Trophoblast cell (in vitro differentiated cells and primary cell): ENCODE measurements around the gene B4GALT4.
A peak's percentile ranks its signal among the peaks of the same experiment; 100 is the strongest.

ENCODE experiments used
- DNase-seq, 2 donors: peaks; one replicate each; pipeline ENCODE4 v3.0.0-alpha.2; 2016
- H2AFZ ChIP-seq: 2 replicates; pipeline ENCODE4 v1.6.1; 2013; ENCODE audit warnings: low read length, moderate library complexity, mild to moderate bottlenecking; ENCODE audit not compliant: insufficient read depth, poor library complexity
- H2AK5ac ChIP-seq: 2 replicates; pipeline ENCODE4 v1.6.1; 2013; ENCODE audit warnings: mild to moderate bottlenecking, low read length
- H2BK120ac ChIP-seq: 2 replicates; pipeline ENCODE4 v1.6.1; 2013; ENCODE audit warnings: low read length, mild to moderate bottlenecking, moderate library complexity; ENCODE audit not compliant: insufficient read depth, poor library complexity
- H2BK12ac ChIP-seq: 2 replicates; pipeline ENCODE4 v1.6.1; 2013; ENCODE audit warnings: mild to moderate bottlenecking, low read length, moderate library complexity
- H2BK5ac ChIP-seq: 2 replicates; pipeline ENCODE4 v1.6.1; 2013; ENCODE audit warnings: low read length, low read depth, moderate library complexity, mild to moderate bottlenecking; ENCODE audit not compliant: poor library complexity
- H3K14ac ChIP-seq: 2 replicates; pipeline ENCODE4 v1.6.1; 2013; ENCODE audit warnings: mild to moderate bottlenecking, low read length
- H3K18ac ChIP-seq: 2 replicates; pipeline ENCODE4 v1.6.1; 2013; ENCODE audit warnings: mild to moderate bottlenecking, low read length
- H3K23ac ChIP-seq: 2 replicates; pipeline ENCODE4 v1.6.1; 2013; ENCODE audit warnings: low read length
- H3K27ac ChIP-seq: 2 replicates; pipeline ENCODE4 v1.5.1; 2013; ENCODE audit warnings: low read depth, mild to moderate bottlenecking, inconsistent platforms, low read length, moderate library complexity
- H3K27me3 ChIP-seq: 2 replicates; pipeline ENCODE4 v1.6.1; 2013; ENCODE audit warnings: inconsistent platforms, mild to moderate bottlenecking, low read length, moderate library complexity; ENCODE audit not compliant: insufficient read depth
- H3K36me3 ChIP-seq, 2 experiments: 1 replicate in 1 of 2; 2 replicates in 1 of 2; pipeline ENCODE4 v1.6.1; 2013; ENCODE audit warnings: low read length in 2 of 2, mild to moderate bottlenecking in 2 of 2, moderate library complexity in 1 of 2; ENCODE audit not compliant: insufficient read depth in 2 of 2, control insufficient read depth in 1 of 2
- H3K4ac ChIP-seq: 2 replicates; pipeline ENCODE4 v1.6.1; 2013; ENCODE audit warnings: low read depth, mild to moderate bottlenecking, low read length, moderate library complexity
- H3K4me1 ChIP-seq, 2 experiments: 1 replicate in 1 of 2; 2 replicates in 1 of 2; pipeline ENCODE4 v1.6.1; 2013; ENCODE audit warnings: low read length in 2 of 2, mild to moderate bottlenecking in 2 of 2, moderate library complexity in 1 of 2; ENCODE audit not compliant: insufficient read depth in 2 of 2, control insufficient read depth in 1 of 2
- H3K4me2 ChIP-seq: 2 replicates; pipeline ENCODE4 v1.6.1; 2013; ENCODE audit warnings: inconsistent platforms, mild to moderate bottlenecking, low read length, moderate library complexity
- H3K4me3 ChIP-seq: 2 replicates; pipeline ENCODE4 v1.5.1; 2013; ENCODE audit warnings: mild to moderate bottlenecking, low read depth, low read length, inconsistent platforms
- H3K79me1 ChIP-seq: one replicate; pipeline ENCODE4 v1.6.1; 2013; ENCODE audit warnings: low read length
- H3K79me2 ChIP-seq: 2 replicates; pipeline ENCODE4 v1.6.1; 2013; ENCODE audit warnings: low read length, mild to moderate bottlenecking; ENCODE audit not compliant: control insufficient read depth, insufficient read depth, poor library complexity
- H3K9ac ChIP-seq: 2 replicates; pipeline ENCODE4 v1.6.1; 2013; ENCODE audit warnings: mild to moderate bottlenecking, low read length
- H3K9me3 ChIP-seq: 2 replicates; pipeline ENCODE4 v1.6.1; 2013; ENCODE audit warnings: low read depth, mild to moderate bottlenecking, control low read depth, inconsistent platforms, low read length; ENCODE audit not compliant: insufficient read depth
- H4K12ac ChIP-seq: 2 replicates; pipeline ENCODE4 v1.6.1; 2013; ENCODE audit warnings: low read depth, mild to moderate bottlenecking, low read length, moderate library complexity
- H4K8ac ChIP-seq: 2 replicates; pipeline ENCODE4 v1.6.1; 2013; ENCODE audit warnings: low read depth, mild to moderate bottlenecking, low read length, moderate library complexity
- H4K91ac ChIP-seq: one replicate; pipeline ENCODE4 v1.6.1; 2013; ENCODE audit warnings: low read depth, mild to moderate bottlenecking, low read length, moderate library complexity
- WGBS: extraction: QIAGEN DNeasy Blood & Tissue Kit; methylation state at CpG from one replicate; pipeline ENCODE4 v1.1.7; 2013; ENCODE audit warnings: missing lambda C conversion rate; ENCODE audit not compliant: insufficient read length, insufficient coverage; ENCODE audit errors: extremely low coverage; 5-methylcytosine and 5-hydroxymethylcytosine counted together

The B4GALT4 gene

GRCh38 chr3:119230745-119231144, 9.9 kb downstream of the B4GALT4 start:
- Histone ChIP-seq H3K4me1 (no peaks in the 10 kb centered on the region), H2AFZ (no peak overlapping the region), H3K23ac (no peak overlapping the region), H3K4me2 (no peak overlapping the region), H3K79me1 (no peaks in the 10 kb centered on the region), H3K4ac (no peak overlapping the region), H2AK5ac (no peak overlapping the region), H2BK12ac (no peak overlapping the region), H3K9ac (no peak overlapping the region), H2BK5ac (no peak overlapping the region), H3K27me3 (no peaks in the 10 kb centered on the region), H4K12ac (no peak overlapping the region), H3K36me3 (peaks cover 14 to 38% of the 10 kb centered on the region in 2 experiments), H3K9me3 (no peaks in the 10 kb centered on the region), H3K14ac (no peak overlapping the region), H4K8ac (no peak overlapping the region), H4K91ac (no peak overlapping the region), H3K79me2 (no peaks in the 10 kb centered on the region), H3K4me3 (no peak overlapping the region), H2BK120ac (no peak overlapping the region), H3K27ac (no peak overlapping the region), H3K18ac (no peak overlapping the region)
- no peak for DNase-seq

DNA sequence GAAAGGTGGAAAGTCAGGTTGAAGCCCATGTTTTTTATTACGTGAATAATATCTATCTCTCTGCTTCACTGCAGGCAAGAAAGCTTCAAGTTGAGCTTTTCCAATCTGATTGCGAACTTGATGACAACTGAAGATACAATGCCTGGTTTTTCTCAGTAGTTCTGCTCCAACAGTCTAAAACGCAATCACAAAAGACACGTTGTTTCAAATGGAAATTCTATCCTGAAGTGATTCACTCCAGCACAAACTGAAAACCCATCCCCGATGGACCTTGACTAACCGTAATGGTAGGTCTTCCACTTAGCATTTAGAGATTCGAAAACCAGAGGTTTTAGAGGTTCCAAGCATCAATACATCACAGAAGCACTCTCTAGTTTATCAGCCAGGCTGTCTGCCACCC, 10.6 kb downstream of the B4GALT4 start:
- H3K9me3 ChIP-seq = no peaks in the 10 kb centered on the region
- H3K4me1 ChIP-seq = no peaks in the 10 kb centered on the region
- H4K91ac ChIP-seq = no peak overlapping the region
- H3K79me1 ChIP-seq = no peaks in the 10 kb centered on the region
- H3K9ac ChIP-seq = no peak overlapping the region
- no peak overlapping the region for H3K14ac ChIP-seq
- H4K8ac ChIP-seq = no peak overlapping the region
- no peaks in the 10 kb centered on the region for H3K79me2 ChIP-seq
- H3K36me3 ChIP-seq = peaks cover 14 to 36% of the 10 kb centered on the region in 2 experiments
- no peak overlapping the region for H3K27ac ChIP-seq
- no peak overlapping the region for H3K4me3 ChIP-seq
- no peak overlapping the region for H3K18ac ChIP-seq
- H2BK120ac ChIP-seq = no peak overlapping the region
- no peak overlapping the region for H2BK12ac ChIP-seq
- H3K23ac ChIP-seq = no peak overlapping the region
- H4K12ac ChIP-seq = no peak overlapping the region
- no peak for DNase-seq
- no peak overlapping the region for H3K4me2 ChIP-seq
- WGBS = no CpG with 5 or more reads among the region's 7 CpGs
- H3K27me3 ChIP-seq = no peaks in the 10 kb centered on the region
- H2AK5ac ChIP-seq = no peak overlapping the region
- H2BK5ac ChIP-seq = no peak overlapping the region
- H2AFZ ChIP-seq = no peak overlapping the region
- H3K4ac ChIP-seq = no peak overlapping the region

GRCh38 chr3:119229190-119229589, 11.5 kb downstream of the B4GALT4 start:
- Histone ChIP-seq H3K27ac (no peak overlapping the region), H3K4me1 (no peaks in the 10 kb centered on the region), H3K23ac (no peak overlapping the region), H3K4me2 (no peak overlapping the region), H3K18ac (no peak overlapping the region), H2AK5ac (no peak overlapping the region), H2AFZ (no peak overlapping the region), H3K36me3 (peaks cover 13 to 36% of the 10 kb centered on the region in 2 experiments), H3K9ac (no peak overlapping the region), H4K12ac (no peak overlapping the region), H3K27me3 (no peaks in the 10 kb centered on the region), H3K4me3 (no peak overlapping the region), H3K79me1 (no peaks in the 10 kb centered on the region), H3K9me3 (no peaks in the 10 kb centered on the region), H2BK5ac (no peak overlapping the region), H4K8ac (no peak overlapping the region), H3K4ac (no peak overlapping the region), H2BK12ac (no peak overlapping the region), H4K91ac (no peak overlapping the region), H3K14ac (no peak overlapping the region), H2BK120ac (no peak overlapping the region), H3K79me2 (no peaks in the 10 kb centered on the region)
- no peak for DNase-seq
- WGBS = no CpG with 5 or more reads among the region's 7 CpGs

- WGBS = no CpG with 5 or more reads among the region's 2 CpGs
- Histone ChIP-seq H3K79me1 (no peaks in the 10 kb centered on the region), H3K9ac (no peak overlapping the region), H3K27ac (no peak overlapping the region), H3K14ac (no peak overlapping the region), H4K12ac (no peak overlapping the region), H3K9me3 (no peaks in the 10 kb centered on the region), H3K23ac (no peak overlapping the region), H2BK5ac (no peak overlapping the region), H2AK5ac (no peak overlapping the region), H4K8ac (no peak overlapping the region), H3K36me3 (peaks cover 13 to 40% of the 10 kb centered on the region in 2 experiments), H4K91ac (no peak overlapping the region), H2BK120ac (no peak overlapping the region), H2BK12ac (no peak overlapping the region), H3K4ac (no peak overlapping the region), H3K4me1 (no peaks in the 10 kb centered on the region), H3K4me3 (no peak overlapping the region), H2AFZ (no peak overlapping the region), H3K18ac (no peak overlapping the region), H3K4me2 (no peak overlapping the region), H3K79me2 (no peaks in the 10 kb centered on the region), H3K27me3 (no peaks in the 10 kb centered on the region)
- DNase-seq = peak; percentile 81 to 82
Measured at GRCh38 chr3:119228373-119229145, 12.1 kb downstream of the B4GALT4 start.
